SK-N-SH treated with all-trans-retinoic acid at 6 μM for 48 hours (cell line): ENCODE results near the gene CERS5.

Experiments
- ARNTL ChIP-seq: fragments of 450-650 bp; formaldehyde crosslinking; IDR thresholded peaks from 2 replicates; pipeline ENCODE4 v1.5.0; 2020; ENCODE audit warnings: low read depth, mild to moderate bottlenecking, moderate library complexity, borderline replicate concordance
- BACH2 ChIP-seq: fragments of 250-450 bp; sonication (Bioruptor Pico); IDR thresholded peaks from 2 replicates; pipeline ENCODE4 v1.9.0; 2021; ENCODE audit warnings: mild to moderate bottlenecking, borderline replicate concordance
- CSRNP3 ChIP-seq: fragments of 250-450 bp; sonication (Bioruptor Pico); IDR thresholded peaks from 2 replicates; pipeline ENCODE4 v1.5.1; 2021; ENCODE audit warnings: mild to moderate bottlenecking, moderate library complexity
- GLIS3 ChIP-seq: fragments of 250-450 bp; sonication (Bioruptor Pico); IDR thresholded peaks from 2 replicates; pipeline ENCODE4 v1.5.0; 2020; ENCODE audit warnings: mild to moderate bottlenecking, moderate library complexity
- OSR1 ChIP-seq: fragments of 250-450 bp; sonication (Bioruptor Pico); IDR thresholded peaks from 2 replicates; pipeline ENCODE4 v1.8.0; 2022; ENCODE audit warnings: moderate library complexity, mild to moderate bottlenecking, inconsistent platforms
- PATZ1 ChIP-seq: fragments of 250-450 bp; sonication (Bioruptor Pico); IDR thresholded peaks from 2 replicates; pipeline ENCODE4 v1.8.0; 2020; ENCODE audit warnings: mild to moderate bottlenecking, moderate library complexity, borderline replicate concordance
- SNAI2 ChIP-seq: fragments of 250-450 bp; sonication (Bioruptor Pico); IDR thresholded peaks from 2 replicates; pipeline ENCODE4 v1.5.0; 2020; ENCODE audit warnings: mild to moderate bottlenecking, moderate library complexity
- TCF4 ChIP-seq: fragments of 250-450 bp; sonication (Bioruptor Pico); IDR thresholded peaks from 2 replicates; pipeline ENCODE4 v1.8.0; 2021; ENCODE audit warnings: mild to moderate bottlenecking, moderate library complexity, borderline replicate concordance
- ZFP30 ChIP-seq: fragments of 450-650 bp; formaldehyde crosslinking; IDR thresholded peaks from 2 replicates; pipeline ENCODE4 v1.5.0; 2022; ENCODE audit warnings: mild to moderate bottlenecking, moderate library complexity
- ZNF565 ChIP-seq: fragments of 450-650 bp; formaldehyde crosslinking; conservative IDR thresholded peaks from 2 replicates; pipeline ENCODE4 v1.5.0; 2020; ENCODE audit warnings: low read depth, mild to moderate bottlenecking, moderate library complexity

- TF ChIP-seq ZNF565: no peak
- no peak for TF ChIP-seq ZFP30
- no peak for TF ChIP-seq PATZ1 (CRISPR knock-in tag)
- TF ChIP-seq ARNTL (CRISPR knock-in tag): no peak
- no peak for TF ChIP-seq CSRNP3 (CRISPR knock-in tag)
- TF ChIP-seq GLIS3 (CRISPR knock-in tag): no peak
- TF ChIP-seq SNAI2 (CRISPR knock-in tag): no peak
- no peak for TF ChIP-seq OSR1 (CRISPR knock-in tag)
- TF ChIP-seq BACH2 (CRISPR knock-in tag): no peak
- TF ChIP-seq TCF4: no peak
Observed at GRCh38 chr12:50119387-50119786, 47.8 kb downstream of the CERS5 start.
